ENCODE data around the gene TRMT11.

The TRMT11 gene

DNA sequence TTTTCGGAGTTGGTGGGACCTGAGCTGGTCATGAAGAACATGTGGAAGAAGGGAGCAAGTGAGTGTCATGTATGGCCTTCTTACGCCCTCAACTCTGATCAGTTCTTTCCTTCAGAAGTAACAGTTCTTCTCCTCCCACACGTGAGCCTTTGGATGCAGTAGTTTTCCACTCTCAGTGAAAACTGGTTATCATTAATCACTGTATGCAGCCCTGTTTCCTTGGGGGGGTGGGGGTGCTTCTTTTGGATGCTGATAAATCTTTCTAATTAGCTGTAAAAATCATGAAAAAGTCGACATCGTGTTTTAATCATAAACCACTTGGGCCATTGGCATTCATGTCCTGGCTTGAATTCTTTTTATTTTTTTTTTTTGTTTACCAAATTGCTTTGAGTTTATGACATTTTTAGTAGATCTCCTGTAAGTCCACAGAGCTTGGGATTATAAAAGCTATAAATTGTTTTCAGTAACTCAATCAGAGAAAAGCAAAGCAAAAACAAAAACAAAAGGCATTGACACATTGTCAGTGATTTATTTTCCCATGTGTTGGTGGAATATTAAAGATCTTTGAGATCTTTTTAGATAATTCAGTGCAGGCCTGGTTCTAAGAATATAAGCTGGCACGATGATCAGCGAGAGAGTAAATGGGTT is 84.8 kb downstream of the TRMT11 start:
- Histone ChIP-seq H3K4me2 (ENCODE audit: low read length) (no peak overlapping the region), H2AFZ (peak overlapping the region; percentile 26), H3K9ac (no peak overlapping the region), H3K27me3 (ENCODE audit: control insufficient read depth, insufficient read depth, low read length) (no peaks in the 10 kb centered on the region), H3K4me1 (peaks cover 41% of the 10 kb centered on the region), H3K27ac (peak overlapping the region; percentile 51), H3K36me3 (ENCODE audit: control insufficient read depth, insufficient read depth, low read length) (no peaks in the 10 kb centered on the region), H3K79me2 (no peaks in the 10 kb centered on the region), H3K4me3 (ENCODE audit: low read depth, low read length) (no peak overlapping the region), H3K9me3 (ENCODE audit: control insufficient read depth, low read length) (no peaks in the 10 kb centered on the region)
- TF ChIP-seq, protein P1, sequence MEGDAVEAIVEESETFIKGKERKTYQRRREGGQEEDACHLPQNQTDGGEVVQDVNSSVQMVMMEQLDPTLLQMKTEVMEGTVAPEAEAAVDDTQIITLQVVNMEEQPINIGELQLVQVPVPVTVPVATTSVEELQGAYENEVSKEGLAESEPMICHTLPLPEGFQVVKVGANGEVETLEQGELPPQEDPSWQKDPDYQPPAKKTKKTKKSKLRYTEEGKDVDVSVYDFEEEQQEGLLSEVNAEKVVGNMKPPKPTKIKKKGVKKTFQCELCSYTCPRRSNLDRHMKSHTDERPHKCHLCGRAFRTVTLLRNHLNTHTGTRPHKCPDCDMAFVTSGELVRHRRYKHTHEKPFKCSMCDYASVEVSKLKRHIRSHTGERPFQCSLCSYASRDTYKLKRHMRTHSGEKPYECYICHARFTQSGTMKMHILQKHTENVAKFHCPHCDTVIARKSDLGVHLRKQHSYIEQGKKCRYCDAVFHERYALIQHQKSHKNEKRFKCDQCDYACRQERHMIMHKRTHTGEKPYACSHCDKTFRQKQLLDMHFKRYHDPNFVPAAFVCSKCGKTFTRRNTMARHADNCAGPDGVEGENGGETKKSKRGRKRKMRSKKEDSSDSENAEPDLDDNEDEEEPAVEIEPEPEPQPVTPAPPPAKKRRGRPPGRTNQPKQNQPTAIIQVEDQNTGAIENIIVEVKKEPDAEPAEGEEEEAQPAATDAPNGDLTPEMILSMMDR (IDR thresholded peaks at IDR 0.05) = no peak

DNA sequence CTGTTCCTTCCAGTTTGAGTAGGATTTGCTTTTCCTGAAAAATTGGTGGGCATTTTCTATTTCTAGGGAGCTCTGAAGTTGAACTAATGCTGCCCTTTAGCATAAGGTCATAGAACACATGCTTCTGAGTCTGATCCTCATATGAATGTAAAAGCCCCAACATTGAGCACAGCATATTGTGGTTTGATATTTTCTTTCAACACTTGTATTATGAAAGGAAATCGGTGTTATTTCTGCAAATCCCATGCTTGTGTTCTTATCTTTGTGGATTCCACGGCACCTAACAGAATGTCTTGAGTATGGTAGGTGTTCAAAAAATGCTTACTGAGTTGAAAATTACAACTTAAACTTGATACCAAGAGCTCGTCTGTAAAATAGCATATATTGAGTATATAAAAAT is 85.8 kb downstream of the TRMT11 start:
- no peaks in the 10 kb centered on the region for H3K79me2 ChIP-seq
- no peak overlapping the region for H3K4me2 ChIP-seq (ENCODE audit: low read length)
- no peaks in the 10 kb centered on the region for H3K27me3 ChIP-seq (ENCODE audit: control insufficient read depth, insufficient read depth, low read length)
- TF ChIP-seq, protein P1 (IDR thresholded peaks at IDR 0.05) = no peak
- no peak overlapping the region for H3K27ac ChIP-seq
- peak overlapping the region; percentile 26 for H2AFZ ChIP-seq
- no peaks in the 10 kb centered on the region for H3K36me3 ChIP-seq (ENCODE audit: control insufficient read depth, insufficient read depth, low read length)
- H3K4me3 ChIP-seq (ENCODE audit: low read depth, low read length) = no peak overlapping the region
- H3K4me1 ChIP-seq = peaks cover 38% of the 10 kb centered on the region
- H3K9ac ChIP-seq = no peak overlapping the region
- no peaks in the 10 kb centered on the region for H3K9me3 ChIP-seq (ENCODE audit: control insufficient read depth, low read length)

DNA sequence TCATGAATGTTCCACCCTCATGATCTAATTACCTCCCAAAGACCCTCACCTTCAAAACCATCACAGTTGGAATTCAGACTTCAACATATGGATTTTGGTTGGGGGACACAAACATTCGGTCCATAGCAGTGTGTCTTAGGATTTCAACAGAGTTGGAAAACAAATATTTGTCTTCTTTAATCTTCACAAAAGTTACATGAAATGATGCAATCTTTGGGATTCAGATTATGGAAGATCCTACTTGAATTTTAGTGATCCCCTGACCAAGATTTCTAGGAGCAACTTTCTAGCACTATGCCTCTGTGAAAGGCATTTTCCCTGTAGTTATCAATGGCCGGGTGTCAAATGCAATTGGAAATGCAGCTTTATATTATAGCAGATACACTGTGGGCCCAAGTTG is 86.5 kb downstream of the TRMT11 start:
- H3K36me3 ChIP-seq (ENCODE audit: control insufficient read depth, insufficient read depth, low read length) = no peaks in the 10 kb centered on the region

DNA sequence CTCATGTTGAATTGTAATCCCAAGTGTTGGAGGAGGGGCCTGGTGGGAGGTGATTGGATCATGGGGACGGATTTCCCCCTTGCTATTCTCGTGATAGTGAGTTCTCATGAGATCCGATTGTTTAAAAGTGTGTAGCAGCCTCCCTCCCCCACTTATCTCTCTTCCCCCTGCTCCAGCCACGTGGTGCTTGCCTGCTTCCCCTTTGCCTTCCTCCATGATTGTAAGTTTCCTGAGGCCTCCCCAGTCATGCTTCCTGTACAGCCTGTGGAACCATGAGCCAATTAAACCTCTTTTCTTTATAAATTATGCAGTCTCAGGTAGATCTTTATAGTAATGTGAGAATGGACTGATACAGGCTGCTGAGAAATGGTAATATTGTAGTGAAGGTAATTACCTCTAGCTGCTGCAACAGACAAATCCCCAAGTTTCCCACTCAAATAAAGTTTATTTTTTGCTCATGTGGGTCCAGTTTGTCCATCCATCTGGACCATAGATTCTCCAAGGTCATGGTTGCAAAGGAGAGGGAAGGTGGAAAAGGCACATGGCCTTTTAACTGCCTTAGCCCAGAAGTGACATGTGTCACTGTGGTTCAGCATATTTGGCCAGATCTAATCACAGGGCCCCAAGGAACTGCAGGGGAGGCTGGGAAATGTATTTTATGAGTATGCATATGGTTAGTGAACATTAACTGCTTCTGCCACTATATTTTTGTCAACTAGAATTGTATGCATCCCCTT is 89.2 kb downstream of the TRMT11 start:
- H3K4me2 ChIP-seq (ENCODE audit: low read length) = no peak overlapping the region
- H3K9me3 ChIP-seq (ENCODE audit: control insufficient read depth, low read length) = no peaks in the 10 kb centered on the region
- no peak overlapping the region for H3K4me3 ChIP-seq (ENCODE audit: low read depth, low read length)
- H3K79me2 ChIP-seq = no peaks in the 10 kb centered on the region
- H3K4me1 ChIP-seq = peaks cover 27% of the 10 kb centered on the region
- no peak overlapping the region for H3K9ac ChIP-seq
- no peaks in the 10 kb centered on the region for H3K27me3 ChIP-seq (ENCODE audit: control insufficient read depth, insufficient read depth, low read length)
- no peaks in the 10 kb centered on the region for H3K36me3 ChIP-seq (ENCODE audit: control insufficient read depth, insufficient read depth, low read length)
- H2AFZ ChIP-seq = no peak overlapping the region
- TF ChIP-seq, protein P1 (IDR thresholded peaks at IDR 0.05) = no peak
- no peak overlapping the region for H3K27ac ChIP-seq

More for the DNA sequence above, 86.5 kb downstream of the TRMT11 start:
- H3K79me2 ChIP-seq = no peaks in the 10 kb centered on the region
- H3K9me3 ChIP-seq (ENCODE audit: control insufficient read depth, low read length) = no peaks in the 10 kb centered on the region
- no peaks in the 10 kb centered on the region for H3K27me3 ChIP-seq (ENCODE audit: control insufficient read depth, insufficient read depth, low read length)
- H3K9ac ChIP-seq = no peak overlapping the region
- H2AFZ ChIP-seq = no peak overlapping the region
- H3K4me2 ChIP-seq (ENCODE audit: low read length) = no peak overlapping the region
- TF ChIP-seq, protein P1 (IDR thresholded peaks at IDR 0.05) = no peak
- no peak overlapping the region for H3K4me3 ChIP-seq (ENCODE audit: low read depth, low read length)
- H3K4me1 ChIP-seq = peaks cover 36% of the 10 kb centered on the region
- no peak overlapping the region for H3K27ac ChIP-seq

Data from parathyroid adenoma (tissue), 2 donors.